ENCODE measurements around the gene EML4. TPM values are rescaled to one million over a fixed set of nuclear protein-coding genes. Genes with fewer than 3 reads are reported as not detected.

The EML4 gene
- total and polyA plus RNA-seq, 9 of the 15 experiments (the other 6 are each of a cell fraction or from before 2014, with no cell fraction given): 14.7 to 48.3 (median 36.5) TPM

DNA sequence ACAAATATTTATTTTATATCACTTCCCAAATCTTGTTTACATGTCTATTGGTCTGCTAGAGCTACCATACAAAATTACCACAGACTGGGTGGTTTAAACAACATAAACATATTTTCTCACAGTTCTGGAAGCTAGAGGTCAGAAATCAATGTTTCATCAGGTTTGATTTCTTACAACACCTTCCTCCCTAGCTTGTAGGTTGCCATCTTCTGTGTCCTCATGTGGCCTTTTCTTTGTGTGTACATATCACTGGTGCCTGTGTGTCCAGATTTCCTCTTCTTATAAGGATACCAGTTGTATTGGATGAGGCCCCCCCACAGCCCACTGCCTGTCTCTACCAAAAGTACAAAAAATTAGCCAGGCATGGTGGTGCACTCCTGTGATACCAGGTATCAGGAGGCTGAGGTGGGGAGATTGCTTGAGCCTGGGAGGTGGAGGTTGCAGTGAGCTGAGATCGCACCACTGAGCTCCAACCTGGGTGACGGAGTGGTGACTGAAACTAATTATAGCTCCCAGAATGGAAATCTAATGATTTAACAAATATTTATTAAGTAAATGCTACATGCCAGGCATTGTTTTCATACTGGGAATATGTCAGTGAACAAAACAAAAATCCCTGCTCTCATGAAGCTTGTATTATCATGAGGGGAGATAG is 13.6 kb downstream of the EML4 start (continued):
- TF ChIP-seq, protein P1, sequence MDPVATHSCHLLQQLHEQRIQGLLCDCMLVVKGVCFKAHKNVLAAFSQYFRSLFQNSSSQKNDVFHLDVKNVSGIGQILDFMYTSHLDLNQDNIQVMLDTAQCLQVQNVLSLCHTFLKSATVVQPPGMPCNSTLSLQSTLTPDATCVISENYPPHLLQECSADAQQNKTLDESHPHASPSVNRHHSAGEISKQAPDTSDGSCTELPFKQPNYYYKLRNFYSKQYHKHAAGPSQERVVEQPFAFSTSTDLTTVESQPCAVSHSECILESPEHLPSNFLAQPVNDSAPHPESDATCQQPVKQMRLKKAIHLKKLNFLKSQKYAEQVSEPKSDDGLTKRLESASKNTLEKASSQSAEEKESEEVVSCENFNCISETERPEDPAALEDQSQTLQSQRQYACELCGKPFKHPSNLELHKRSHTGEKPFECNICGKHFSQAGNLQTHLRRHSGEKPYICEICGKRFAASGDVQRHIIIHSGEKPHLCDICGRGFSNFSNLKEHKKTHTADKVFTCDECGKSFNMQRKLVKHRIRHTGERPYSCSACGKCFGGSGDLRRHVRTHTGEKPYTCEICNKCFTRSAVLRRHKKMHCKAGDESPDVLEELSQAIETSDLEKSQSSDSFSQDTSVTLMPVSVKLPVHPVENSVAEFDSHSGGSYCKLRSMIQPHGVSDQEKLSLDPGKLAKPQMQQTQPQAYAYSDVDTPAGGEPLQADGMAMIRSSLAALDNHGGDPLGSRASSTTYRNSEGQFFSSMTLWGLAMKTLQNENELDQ (CRISPR knock-in tag; IDR thresholded peaks at IDR 0.05; ENCODE audit: borderline replicate concordance): no peak
- no peak for TF ChIP-seq CUX1 (CRISPR knock-in tag; IDR thresholded peaks at IDR 0.05)
